T-helper 1 cell treated with Interleukin-12 subunit alpha and Interleukin-12 subunit beta and Interleukin-4 antibody, amounts not matched to agents 30 ng/mL and 1 ng/mL, for 36 hours (primary cell): Measurements from ENCODE around the gene HYCC2. TPM values are rescaled to one million over a fixed set of nuclear protein-coding genes. Genes with fewer than 3 reads are reported as not detected.
"Not testable (repeated sequence)": the region's sequence is repeated elsewhere in the genome, so short reads cannot be mapped to it uniquely, and the experiment has no call there.

Experiments used
- intact Hi-C: fragments of 100-400 bp; cut with micrococcal nuclease; formaldehyde crosslinking; loops from one replicate; pipeline ENCODE4 v1.15.1; 2024
- total RNA-seq: library from RNA; stranded (reverse); gene quantifications from 2 replicates; pipeline ENCODE4 v1.2.3, GENCODE V29; 2022

HYCC2 gene
- total RNA-seq, 1 donor from 2014 or later: 37.8 TPM

GRCh38 chr2:201073071-201073470 lies 1.6 kb upstream of the HYCC2 start:
- intact Hi-C loops: loop anchor here (5.0 to 10.0 kb wide), 2 partner anchors 962 to 1839 kb away; partner anchors contain the start of genes CARF, FZD7 and WDR12

- intact Hi-C loops: loop anchor here (5.0 to 10.0 kb wide), 2 partner anchors 963 to 1840 kb away; partner anchors contain the start of genes CARF, FZD7 and WDR12
Measured at GRCh38 chr2:201072201-201072530, 695 bp upstream of the HYCC2 start.

- intact Hi-C loops: loop anchor here (1.0 to 10.0 kb wide), 16 partner anchors 45 to 1841 kb away; partner anchors contain the start of genes BZW1, CARF, CFLAR and CLK1
Measured at GRCh38 chr2:201070948-201071478, 458 bp downstream of the HYCC2 start.

DNA sequence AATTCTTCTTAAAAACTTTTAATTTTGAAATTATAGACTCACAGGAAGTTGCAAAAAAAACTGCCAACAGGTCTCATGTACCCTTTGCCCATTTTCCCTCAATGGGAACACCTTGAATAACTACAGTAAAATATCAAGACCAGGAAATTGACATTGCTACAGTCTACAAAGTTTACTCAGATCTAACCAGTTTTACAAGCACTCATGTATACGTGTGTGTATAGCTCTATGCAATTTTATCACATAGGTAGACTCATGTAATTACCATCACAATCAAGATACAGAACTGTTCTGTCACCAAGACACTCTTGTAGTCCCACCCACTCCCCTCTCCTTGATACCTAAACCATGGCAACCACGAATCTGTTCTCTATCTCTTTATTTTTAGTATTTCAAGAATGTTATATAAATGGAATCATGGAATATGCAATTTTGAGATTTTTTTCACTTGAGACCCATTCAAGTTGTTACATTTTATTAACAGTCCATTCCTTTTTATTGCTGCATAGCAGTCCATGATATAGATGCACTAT lies 6.6 kb downstream of the HYCC2 start:
- intact Hi-C loops: loop anchor here (5.0 to 10.0 kb wide), 2 partner anchors 488 to 1090 kb away; no protein-coding TSS in a partner anchor

GRCh38 chr2:201063516-201063915 lies 8.0 kb downstream of the HYCC2 start:
- intact Hi-C loops: loop anchor here (10.0 kb wide), 1 partner anchor 1089 kb away; no protein-coding TSS in a partner anchor

DNA sequence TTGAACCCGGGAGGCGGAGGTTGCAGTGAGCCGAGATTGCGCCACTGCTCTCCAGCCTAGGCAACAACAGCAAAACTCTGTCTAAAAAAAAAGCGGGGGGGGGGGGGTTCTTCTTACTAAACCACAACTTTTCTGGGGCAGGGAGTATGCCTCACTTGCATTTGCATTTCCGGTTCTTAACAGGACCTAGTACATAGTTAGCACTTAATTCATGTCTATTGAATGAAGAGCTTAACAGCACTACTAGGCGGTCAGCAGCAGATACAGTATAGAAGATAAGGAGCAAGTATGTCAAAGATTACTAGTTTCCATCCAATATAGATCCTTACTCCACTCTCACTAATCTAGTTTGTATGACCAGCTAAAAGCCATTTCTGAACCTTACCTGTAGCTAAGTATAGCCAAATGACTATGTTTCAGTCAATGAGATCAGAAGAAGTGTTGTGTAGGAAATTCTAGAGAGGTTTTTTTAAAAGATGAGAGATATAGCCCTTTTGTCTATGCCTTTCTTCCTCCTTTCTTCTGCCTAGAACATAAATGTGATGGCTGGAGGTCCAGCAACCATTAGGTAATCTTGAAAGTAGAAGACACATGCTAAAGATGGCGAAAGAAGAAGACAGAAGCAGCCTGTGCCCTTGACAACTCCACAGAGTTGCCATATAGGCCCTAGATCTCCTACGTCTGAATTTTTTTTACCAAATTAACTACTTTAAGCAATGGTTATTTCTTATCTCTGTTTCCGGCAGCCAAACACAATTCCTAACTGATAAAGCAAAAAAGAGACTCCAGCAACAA lies 11.3 kb downstream of the HYCC2 start:
- intact Hi-C loops: loop anchor here (10.0 kb wide), 1 partner anchor 1085 kb away; no protein-coding TSS in a partner anchor

GRCh38 chr2:201058914-201059313 lies 12.6 kb downstream of the HYCC2 start:
- intact Hi-C loops: no loop called here

DNA sequence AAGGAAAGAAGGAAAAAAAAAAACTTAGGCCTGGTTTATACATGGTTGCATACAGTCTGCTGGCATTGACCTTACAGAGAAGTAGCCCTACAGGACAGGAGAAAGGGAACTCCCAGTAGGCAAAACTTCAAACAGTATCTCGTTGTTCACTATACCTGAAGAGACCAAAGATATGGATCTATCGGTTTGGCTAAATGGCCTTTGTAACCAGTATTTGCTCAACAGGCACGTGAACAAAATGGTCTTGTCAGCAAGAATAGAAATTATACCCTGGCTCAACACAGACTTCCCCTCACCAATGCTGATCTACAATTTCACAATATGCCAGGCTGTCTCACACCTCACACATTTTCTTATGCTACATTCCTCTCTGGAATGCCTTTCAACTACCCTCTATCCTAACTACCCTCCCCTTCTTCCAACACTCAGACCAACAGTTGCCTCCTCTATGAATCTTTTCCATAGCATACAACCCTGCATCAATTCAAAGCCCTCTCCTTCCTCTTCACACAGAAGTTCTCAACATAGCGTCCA lies 13.7 kb downstream of the HYCC2 start:
- intact Hi-C loops: no loop called here

DNA sequence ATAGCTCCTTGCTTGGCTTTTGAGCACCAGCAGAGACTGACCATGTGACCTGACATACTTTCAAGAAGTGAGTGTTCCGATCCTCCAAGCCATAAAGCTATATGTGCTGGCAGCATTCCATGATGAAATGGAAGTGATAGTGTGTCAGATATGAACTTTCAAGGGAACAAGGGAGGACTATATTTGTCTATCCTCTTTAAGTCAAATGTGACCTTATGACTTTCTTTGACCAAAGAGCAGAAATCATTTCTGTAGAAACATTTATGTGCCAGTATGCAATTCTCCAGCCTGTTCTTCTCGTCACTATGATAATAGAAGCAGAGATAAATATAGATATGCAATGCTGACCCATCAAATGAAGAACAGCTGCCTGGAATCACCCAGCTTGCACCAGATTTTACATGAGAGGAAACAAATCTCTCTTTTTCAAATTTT lies 14.4 kb downstream of the HYCC2 start:
- intact Hi-C loops: no loop called here

GRCh38 chr2:201049455-201049854 lies 22.0 kb downstream of the HYCC2 start:
- intact Hi-C loops: no loop called here

DNA sequence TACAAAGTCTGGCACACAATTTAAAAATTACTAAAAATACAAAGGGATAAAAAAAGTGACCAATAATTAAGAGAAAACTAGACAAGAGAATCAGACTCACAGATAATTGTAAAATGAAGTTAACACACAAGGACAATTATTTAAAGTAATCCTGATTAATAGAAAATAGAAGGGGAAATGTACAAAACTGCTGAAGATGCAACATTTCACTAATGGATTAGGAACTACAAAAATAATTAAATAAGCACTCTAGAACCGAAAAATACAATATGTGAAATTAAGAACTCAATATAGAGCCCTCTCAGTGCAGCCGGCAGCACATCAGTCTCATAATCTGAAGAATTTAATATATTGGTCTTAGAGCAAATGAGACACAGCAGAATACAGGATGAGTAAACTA lies 24.6 kb downstream of the HYCC2 start:
- intact Hi-C loops: no loop called here

- intact Hi-C loops: not testable (repeated sequence)
Measured at GRCh38 chr2:201043050-201043449, 28.4 kb downstream of the HYCC2 start.

DNA sequence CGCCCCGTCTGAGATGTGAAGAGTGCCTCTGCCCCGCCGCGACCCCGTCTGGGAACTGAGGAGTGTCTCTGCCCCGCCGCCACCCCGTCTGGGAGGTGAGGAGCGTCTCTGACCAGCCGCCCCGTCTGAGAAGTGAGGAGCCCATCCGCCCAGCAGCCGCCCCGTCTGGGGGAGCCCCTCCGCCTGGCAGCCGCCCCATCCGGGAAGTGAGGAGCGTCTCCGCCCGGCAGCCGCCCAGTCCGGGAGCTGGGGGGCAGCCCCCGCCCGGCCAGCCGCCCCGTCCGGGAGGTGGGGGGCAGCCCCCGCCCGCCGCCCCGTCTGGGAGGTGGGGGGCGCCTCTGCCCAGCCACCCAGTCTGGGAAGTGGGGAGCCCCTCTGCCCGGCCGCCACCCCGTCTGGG lies 29.0 kb downstream of the HYCC2 start:
- intact Hi-C loops: not testable (repeated sequence)

DNA sequence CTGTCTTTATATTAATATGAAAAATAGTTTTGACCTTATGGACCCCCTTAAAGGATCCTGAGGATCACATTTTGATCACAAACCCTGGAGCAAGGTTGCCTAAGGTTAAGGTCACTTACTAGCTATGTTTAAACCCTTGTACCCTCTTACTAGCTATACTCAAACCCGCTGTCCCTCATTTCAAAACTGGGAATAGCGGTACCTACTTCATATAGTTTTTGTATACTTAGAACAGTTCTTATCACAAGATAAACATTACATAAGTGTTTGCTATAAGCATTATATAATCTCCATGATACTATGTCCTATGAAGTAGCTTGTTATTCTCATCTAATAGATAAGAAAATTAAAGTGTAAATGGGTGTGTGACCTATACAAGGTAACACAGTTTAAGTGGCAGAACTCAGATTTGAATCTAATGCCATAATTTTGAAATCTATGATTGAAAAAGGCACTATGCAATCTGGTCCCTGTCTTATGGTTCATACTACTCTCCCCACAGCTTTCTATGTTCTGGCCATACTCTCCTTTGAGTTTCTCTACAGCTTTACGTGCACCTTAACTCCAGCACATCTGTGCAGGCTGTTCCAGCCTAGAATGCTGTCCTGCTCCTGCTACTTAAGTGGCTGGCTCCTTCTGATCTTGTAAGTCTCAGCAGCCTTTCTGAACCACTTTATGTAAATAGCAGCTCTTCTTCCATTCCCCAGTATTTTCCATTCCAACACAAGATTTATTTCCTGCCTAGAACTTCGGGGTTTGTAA lies 30.4 kb downstream of the HYCC2 start:
- intact Hi-C loops: no loop called here

GRCh38 chr2:201038855-201039254 lies 32.6 kb downstream of the HYCC2 start:
- intact Hi-C loops: no loop called here

DNA sequence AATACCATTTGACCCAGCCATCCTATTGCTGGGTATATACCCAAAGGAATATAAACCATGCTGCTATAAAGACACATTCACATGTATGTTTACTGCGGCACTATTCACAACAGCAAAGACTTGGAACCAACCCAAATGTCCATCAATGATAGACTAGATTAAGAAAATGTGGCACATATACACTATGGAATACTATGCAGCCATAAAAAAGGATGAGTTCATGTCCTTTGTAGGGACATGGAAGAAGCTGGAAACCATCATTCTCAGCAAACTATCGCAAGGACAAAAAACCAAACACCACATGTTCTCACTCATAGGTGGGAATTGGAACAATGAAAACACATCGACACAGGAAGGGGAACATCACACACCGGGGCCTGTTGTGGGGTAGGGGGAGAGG lies 33.1 kb downstream of the HYCC2 start:
- intact Hi-C loops: not testable (repeated sequence)

GRCh38 chr2:201034355-201034754 lies 37.1 kb downstream of the HYCC2 start:
- intact Hi-C loops: not testable (repeated sequence)

DNA sequence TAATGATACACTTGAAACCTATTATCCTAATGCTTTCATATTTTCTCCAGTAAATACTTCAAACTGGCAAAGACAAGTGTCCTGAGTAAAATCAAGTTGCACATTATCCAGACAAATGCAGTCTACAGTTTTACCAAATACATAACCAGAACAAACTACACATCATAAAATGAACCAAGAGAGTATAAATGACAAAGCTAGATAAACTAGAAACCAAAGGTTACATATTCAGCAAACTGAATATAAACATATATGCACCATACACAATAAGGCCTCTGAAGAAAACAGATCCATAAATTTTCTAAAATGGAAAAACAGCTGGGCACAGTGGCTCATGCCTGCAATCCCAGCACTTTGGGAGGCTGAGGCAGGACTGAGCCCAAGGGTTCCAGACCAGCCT lies 47.0 kb downstream of the HYCC2 start:
- intact Hi-C loops: no loop called here

DNA sequence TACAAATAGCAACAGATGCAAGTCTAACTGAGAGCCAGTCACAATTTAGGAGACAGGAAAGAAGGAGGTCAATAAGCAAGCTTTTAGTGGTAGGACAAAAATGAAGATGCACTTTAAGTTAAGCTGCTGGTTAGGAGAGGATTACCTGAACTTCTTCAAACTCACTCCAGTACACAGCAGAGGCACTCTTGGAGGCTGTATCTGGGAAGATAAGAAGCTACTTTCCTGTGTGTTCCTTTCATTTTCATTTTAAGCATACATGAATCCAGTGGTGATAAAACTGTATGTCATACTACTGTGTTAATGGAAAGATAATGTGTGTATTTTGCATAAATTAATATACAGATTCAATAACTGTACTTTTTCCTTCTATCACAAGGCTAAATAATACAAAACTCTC lies 49.6 kb downstream of the HYCC2 start:
- intact Hi-C loops: loop anchor here (1.0 kb wide), 1 partner anchor 49 kb away; the partner anchor contains the start of gene HYCC2
